AG04450 (cell line): ENCODE results near the gene ENO4. TPM values are rescaled to one million over a fixed set of nuclear protein-coding genes. Genes with fewer than 3 reads are reported as not detected.

ENCODE experiments used
- CTCF ChIA-PET: fragments of 300-600, 350-600 bp; formaldehyde crosslinking; extraction: SDS; loops from one replicate; lab custom pipeline; 2022; ENCODE audit warnings: antibody characterized with exemption, inconsistent platforms; lab: Charles Lee
- POLR2A ChIA-PET: fragments of 350-600 bp; formaldehyde crosslinking; extraction: SDS; loops from one replicate; lab custom pipeline; 2021; ENCODE audit warnings: antibody characterized with exemption, inconsistent platforms; lab: Yijun Ruan, JAX
- DNase-seq: peaks from one replicate; pipeline ENCODE4 v3.0.0-alpha.2; 2011; ENCODE audit warnings: low read depth, low spot score
- H3K27ac ChIP-seq: one replicate; pipeline ENCODE4 v1.5.1; 2012; ENCODE audit warnings: low read depth, low read length, control low read depth
- H3K27me3 ChIP-seq: one replicate; pipeline ENCODE4 v1.6.0; 2012; ENCODE audit warnings: low read length; ENCODE audit not compliant: control insufficient read depth, insufficient read depth
- H3K4me3 ChIP-seq: 2 replicates; pipeline ENCODE4 v1.5.1; 2011; ENCODE audit warnings: mild to moderate bottlenecking, low read depth, low read length, control low read depth
- H3K9me3 ChIP-seq: 2 replicates; pipeline ENCODE4 v1.5.1; 2012; ENCODE audit warnings: low read length; ENCODE audit not compliant: control insufficient read depth, insufficient read depth
- CTCF ChIP-seq: IDR thresholded peaks from 2 replicates; pipeline ENCODE4 v1.5.1; 2011; ENCODE audit warnings: low read depth, low read length, control low read depth, inconsistent platforms
- polyA plus RNA-seq: library from polyadenylated mRNA; depleted of rRNA; stranded (reverse); fragments of >200 nt; gene quantifications from 2 replicates; pipeline ENCODE4 v1.2.3, GENCODE V29; 2011

ENO4 gene
- polyA plus RNA-seq, 1 experiment = 0.11 TPM

GRCh38 chr10:116899626-116900025, 50.3 kb downstream of the ENO4 start:
- CTCF ChIA-PET = interaction anchor here (1.8 kb wide), 1 partner anchor 275 kb away, joined by 5 read pairs; no protein-coding TSS in a partner anchor

GRCh38 chr10:116905845-116906210, 56.5 kb downstream of the ENO4 start:
- CTCF ChIA-PET = no interaction called here
- DNase-seq = no peak
- POLR2A ChIA-PET = no interaction called here

More at GRCh38 chr10:116899626-116900025, 50.3 kb downstream of the ENO4 start:
- POLR2A ChIA-PET = no interaction called here
- TF ChIP-seq CTCF = no peak
- Histone ChIP-seq H3K27me3 (no peaks in the 10 kb centered on the region), H3K9me3 (no peaks in the 10 kb centered on the region), H3K27ac (no peak overlapping the region), H3K4me3 (no peak overlapping the region)
- no peak for DNase-seq

GRCh38 chr10:116907245-116907987, 58.1 kb downstream of the ENO4 start:
- no peaks in the 10 kb centered on the region for H3K27me3 ChIP-seq
- H3K9me3 ChIP-seq = no peaks in the 10 kb centered on the region
- no peak for TF ChIP-seq CTCF
- ChIA-PET POLR2A (no interaction called here), CTCF (no interaction called here)
- no peak overlapping the region for H3K4me3 ChIP-seq
- no peak overlapping the region for H3K27ac ChIP-seq
- no peak for DNase-seq

More at GRCh38 chr10:116905845-116906210, 56.5 kb downstream of the ENO4 start:
- Histone ChIP-seq H3K27ac (no peak overlapping the region), H3K4me3 (no peak overlapping the region), H3K27me3 (no peaks in the 10 kb centered on the region), H3K9me3 (no peaks in the 10 kb centered on the region)
- no peak for TF ChIP-seq CTCF

- Histone ChIP-seq H3K27ac (no peak overlapping the region), H3K9me3 (no peaks in the 10 kb centered on the region), H3K27me3 (no peaks in the 10 kb centered on the region), H3K4me3 (no peak overlapping the region)
- no peak for DNase-seq
- POLR2A ChIA-PET = no interaction called here
- CTCF ChIA-PET = no interaction called here
- TF ChIP-seq CTCF = no peak
Observed at GRCh38 chr10:116909307-116909706, 60.0 kb downstream of the ENO4 start.

GRCh38 chr10:116910910-116911309, 61.6 kb downstream of the ENO4 start:
- no peaks in the 10 kb centered on the region for H3K9me3 ChIP-seq
- ChIA-PET POLR2A (no interaction called here), CTCF (no interaction called here)
- H3K27ac ChIP-seq = no peak overlapping the region
- DNase-seq = no peak
- no peak for TF ChIP-seq CTCF
- no peaks in the 10 kb centered on the region for H3K27me3 ChIP-seq
- H3K4me3 ChIP-seq = no peak overlapping the region
